ENCODE results near the gene EVA1B. TPM values are rescaled to one million over a fixed set of nuclear protein-coding genes. Genes with fewer than 3 reads are reported as not detected.

The EVA1B gene
- total and polyA plus RNA-seq, 2 of the 13 experiments (the other 11 are each of a cell fraction or from before 2014, with no cell fraction given), result 3.9 to 6.6 TPM

- TF ChIP-seq PAXIP1 (CRISPR knock-in tag; conservative IDR thresholded peaks at IDR 0.05) (peak; percentile 36; the same call in 1 of the 2 replicates), ZNF580 (CRISPR knock-in tag; IDR thresholded peaks at IDR 0.05; ENCODE audit: borderline replicate concordance, low read depth) (no peak), ZNF543 (CRISPR knock-in tag; IDR thresholded peaks at IDR 0.05) (no peak), ELF1 (CRISPR knock-in tag; IDR thresholded peaks at IDR 0.05) (no peak), NR2C2 (CRISPR knock-in tag; IDR thresholded peaks at IDR 0.05; ENCODE audit: borderline replicate concordance) (peak; percentile 56; the same call in 1 of the 2 replicates), ZNF761 (CRISPR knock-in tag; conservative IDR thresholded peaks at IDR 0.05) (no peak), ZNF484 (CRISPR knock-in tag; IDR thresholded peaks at IDR 0.05; ENCODE audit: borderline replicate concordance, low read depth) (no peak), ZNF724P (CRISPR knock-in tag; IDR thresholded peaks at IDR 0.05; ENCODE audit: borderline replicate concordance) (no peak), HNRNPL (IDR thresholded peaks at IDR 0.05; ENCODE audit: low read depth, low read length) (no peak), REPIN1 (CRISPR knock-in tag; IDR thresholded peaks at IDR 0.05; ENCODE audit: borderline replicate concordance, low read depth) (no peak; the same call in 1 of the 2 replicates), KDM3A (CRISPR knock-in tag; IDR thresholded peaks at IDR 0.05; ENCODE audit: low read depth) (no peak), POLR2A (IDR thresholded peaks at IDR 0.05; ENCODE audit: insufficient read depth in 1 of 2, low read depth in 2 of 2, low read length in 2 of 2) (peak; percentile 96 to 99), GMEB1 (CRISPR knock-in tag; IDR thresholded peaks at IDR 0.05; ENCODE audit: borderline replicate concordance) (peak; percentile 82; the same call in 1 of the 2 replicates), ZNF34 (CRISPR knock-in tag; IDR thresholded peaks at IDR 0.05; ENCODE audit: borderline replicate concordance) (no peak), ZSCAN25 (CRISPR knock-in tag; IDR thresholded peaks at IDR 0.05) (no peak), ZNF513 (CRISPR knock-in tag; conservative IDR thresholded peaks at IDR 0.05) (no peak), TEAD3 (CRISPR knock-in tag; optimal IDR thresholded peaks at IDR 0.05; ENCODE audit: borderline replicate concordance) (no peak), REL (CRISPR knock-in tag; conservative IDR thresholded peaks at IDR 0.05) (peak; percentile 80; the same call in 1 of the 2 replicates), GATAD1 (CRISPR knock-in tag; IDR thresholded peaks at IDR 0.05) (peak; percentile 33; the same call in 1 of the 2 replicates), GATA4 (IDR thresholded peaks at IDR 0.05; ENCODE audit: borderline replicate concordance, low read depth) (peak; percentile 90; the same call in 1 of the 2 replicates), BORCS8-MEF2B (CRISPR knock-in tag; IDR thresholded peaks at IDR 0.05) (peak; percentile 64; the same call in 1 of the 2 replicates), MAFF (IDR thresholded peaks at IDR 0.05; ENCODE audit: low read depth, low read length) (no peak), BCL3 (CRISPR knock-in tag; IDR thresholded peaks at IDR 0.05) (no peak)
Measured at GRCh38 chr1:36306902-36307456, 16.5 kb downstream of the EVA1B start (continued).
